Hepatocyte (in vitro differentiated cells): ENCODE results near the gene ACVR1.

Source experiments
- EZH2 ChIP-seq: fragments of 200-600 bp; sonication (generic); IDR thresholded peaks from 2 replicates; pipeline ENCODE4 v1.6.1; 2016; ENCODE audit warnings: antibody characterized with exemption, mild to moderate bottlenecking, borderline replicate concordance
- EZH2phosphoT487 ChIP-seq: fragments of 200-600 bp; sonication (generic); IDR thresholded peaks from one replicate; pipeline ENCODE4 v1.6.1; 2018; ENCODE audit warnings: antibody characterized with exemption, mild to moderate bottlenecking, low read depth, moderate library complexity; ENCODE audit not compliant: unreplicated experiment, severe bottlenecking
- TF ChIP-seq, protein P1 (sequence below): fragments of 200-600 bp; sonication (generic); IDR thresholded peaks from 2 replicates; pipeline ENCODE4 v1.5.1; 2016; ENCODE audit warnings: antibody characterized with exemption, mild to moderate bottlenecking; ENCODE audit not compliant: poor library complexity

DNA sequence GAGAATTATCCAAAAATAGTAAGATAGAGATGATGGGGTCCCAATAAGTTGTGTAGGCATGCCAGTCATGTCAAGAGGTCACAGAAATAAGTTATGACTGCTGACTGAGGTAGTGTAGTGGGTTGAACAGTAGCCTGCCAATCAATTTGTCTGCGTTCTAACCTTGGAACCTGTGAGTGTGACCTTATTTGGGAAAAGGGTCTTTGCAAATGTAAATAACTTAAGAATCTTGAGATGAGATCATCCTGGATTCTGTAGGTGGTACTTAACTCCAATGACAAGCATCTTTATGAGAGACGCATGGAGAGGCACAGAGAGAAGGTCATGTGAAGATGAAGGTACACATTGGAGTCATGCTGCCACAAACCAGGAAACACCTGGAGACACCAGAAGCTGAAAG lies 31.0 kb downstream of the ACVR1 start:
- TF ChIP-seq, protein P1, sequence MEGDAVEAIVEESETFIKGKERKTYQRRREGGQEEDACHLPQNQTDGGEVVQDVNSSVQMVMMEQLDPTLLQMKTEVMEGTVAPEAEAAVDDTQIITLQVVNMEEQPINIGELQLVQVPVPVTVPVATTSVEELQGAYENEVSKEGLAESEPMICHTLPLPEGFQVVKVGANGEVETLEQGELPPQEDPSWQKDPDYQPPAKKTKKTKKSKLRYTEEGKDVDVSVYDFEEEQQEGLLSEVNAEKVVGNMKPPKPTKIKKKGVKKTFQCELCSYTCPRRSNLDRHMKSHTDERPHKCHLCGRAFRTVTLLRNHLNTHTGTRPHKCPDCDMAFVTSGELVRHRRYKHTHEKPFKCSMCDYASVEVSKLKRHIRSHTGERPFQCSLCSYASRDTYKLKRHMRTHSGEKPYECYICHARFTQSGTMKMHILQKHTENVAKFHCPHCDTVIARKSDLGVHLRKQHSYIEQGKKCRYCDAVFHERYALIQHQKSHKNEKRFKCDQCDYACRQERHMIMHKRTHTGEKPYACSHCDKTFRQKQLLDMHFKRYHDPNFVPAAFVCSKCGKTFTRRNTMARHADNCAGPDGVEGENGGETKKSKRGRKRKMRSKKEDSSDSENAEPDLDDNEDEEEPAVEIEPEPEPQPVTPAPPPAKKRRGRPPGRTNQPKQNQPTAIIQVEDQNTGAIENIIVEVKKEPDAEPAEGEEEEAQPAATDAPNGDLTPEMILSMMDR = no peak
- no peak for TF ChIP-seq EZH2phosphoT487
- TF ChIP-seq EZH2 = no peak
